ENCODE measurements around the gene COL4A1.

DNA sequence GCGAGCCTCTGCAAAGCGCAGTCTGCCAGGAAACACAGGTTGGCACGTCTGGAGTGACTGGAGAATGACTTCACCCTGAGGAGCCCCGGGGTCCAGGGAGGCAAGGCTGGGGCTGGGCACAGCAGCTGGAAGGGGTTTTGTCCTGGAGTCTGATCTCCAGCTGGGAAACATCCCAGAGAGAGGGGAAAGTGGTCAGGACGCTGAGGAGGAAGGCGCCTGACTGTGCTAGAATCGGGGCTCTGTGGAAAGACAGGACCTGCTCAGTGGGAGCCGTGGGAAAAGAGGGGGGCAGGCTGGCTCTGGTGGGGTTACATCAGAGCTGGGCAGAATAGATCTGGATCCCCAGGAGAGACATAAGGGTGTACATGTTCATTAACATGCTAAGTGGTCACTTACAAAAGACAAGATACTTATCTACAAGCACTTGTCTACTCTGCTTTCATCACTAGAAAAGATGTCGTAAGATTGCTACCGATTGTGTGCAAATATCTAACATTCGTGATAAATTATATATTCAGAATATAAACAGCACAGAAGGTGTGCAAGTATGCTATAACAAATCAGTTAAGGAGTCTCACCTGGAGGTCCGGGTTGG, 106.6 kb downstream of the COL4A1 start:
- no peak for TF ChIP-seq CTCF (IDR thresholded peaks at IDR 0.05)
- no peak for TF ChIP-seq POLR2AphosphoS5 (IDR thresholded peaks at IDR 0.05; ENCODE audit: insufficient read depth in 1 of 2, low read depth in 1 of 2)

Data from vagina (tissue), 2 donors.